ENCODE measurements around the gene GPANK1. TPM values are rescaled to one million over a fixed set of nuclear protein-coding genes. Genes with fewer than 3 reads are reported as not detected.
A peak's percentile ranks its signal among the peaks of the same experiment; 100 is the strongest.

Gene GPANK1
- total and polyA plus RNA-seq, 9 of the 15 experiments (the other 6 are each of a cell fraction or from before 2014, with no cell fraction given) = 32.2 to 111 (median 46.3) TPM

- no peak for TF ChIP-seq MLX (CRISPR knock-in tag; conservative IDR thresholded peaks at IDR 0.05)
- peak; percentile 81 for TF ChIP-seq RBM22 (IDR thresholded peaks at IDR 0.05; ENCODE audit: low read depth, low read length, poor library complexity, severe bottlenecking)
- TF ChIP-seq NFATC3 (IDR thresholded peaks at IDR 0.05) = no peak
- TF ChIP-seq POLR2AphosphoS5 (IDR thresholded peaks at IDR 0.05; ENCODE audit: control insufficient read depth, insufficient read depth, low read depth, low read length) = peak; percentile 35; the same call in 1 of the 2 replicates
- no peak for TF ChIP-seq SPI1 (IDR thresholded peaks at IDR 0.05; ENCODE audit: borderline replicate concordance, low read depth, low read length)
- TF ChIP-seq CBX1 (IDR thresholded peaks at IDR 0.05; ENCODE audit: low read depth) = no peak
- TF ChIP-seq MYNN (IDR thresholded peaks at IDR 0.05) = no peak
- TF ChIP-seq MYNN (CRISPR knock-in tag; IDR thresholded peaks at IDR 0.05) = no peak
- TF ChIP-seq RBFOX2 (IDR thresholded peaks at IDR 0.05; ENCODE audit: low read depth, low read length) = peak; percentile 75
- no peak for TF ChIP-seq DEAF1 (CRISPR knock-in tag; IDR thresholded peaks at IDR 0.05)
- no peak for TF ChIP-seq JUNB (CRISPR knock-in tag; conservative IDR thresholded peaks at IDR 0.05)
- no peak for TF ChIP-seq ZNF224 (CRISPR knock-in tag; IDR thresholded peaks at IDR 0.05)
- no peak for TF ChIP-seq ZNF695 (CRISPR knock-in tag; IDR thresholded peaks at IDR 0.05)
- TF ChIP-seq ZBTB11 (CRISPR knock-in tag; IDR thresholded peaks at IDR 0.05) = no peak
- TF ChIP-seq IRF2 (CRISPR knock-in tag; IDR thresholded peaks at IDR 0.05) = no peak
Observed at GRCh38 chr6:31627690-31628287, 37.0 kb downstream of the GPANK1 start (continued).
